Hepatocyte (in vitro differentiated cells): ENCODE results near the gene PHF20. TPM values are rescaled to one million over a fixed set of nuclear protein-coding genes. Genes with fewer than 3 reads are reported as not detected.

Source experiments
- DNase-seq: peaks from one replicate; pipeline ENCODE4 v3.0.0-alpha.2; 2016; ENCODE audit warnings: low spot score
- H2AFZ ChIP-seq: fragments of 200-600 bp; sonication (generic); 2 replicates; pipeline ENCODE4 v1.6.0; 2016; ENCODE audit warnings: antibody characterized with exemption, mild to moderate bottlenecking
- H3K27ac ChIP-seq: fragments of 200-600 bp; sonication (generic); 2 replicates; pipeline ENCODE4 v1.5.1; 2016; ENCODE audit warnings: mild to moderate bottlenecking
- H3K27me3 ChIP-seq: fragments of 200-600 bp; sonication (generic); 2 replicates; pipeline ENCODE4 v1.6.1; 2016
- H3K36me3 ChIP-seq: fragments of 200-600 bp; sonication (generic); replicated peaks from 2 replicates; pipeline ENCODE4 v1.5.1; 2016; ENCODE audit warnings: low read depth; ENCODE audit not compliant: insufficient read depth
- H3K4me1 ChIP-seq: fragments of 200-600 bp; sonication (generic); 2 replicates; pipeline ENCODE4 v1.5.1; 2016; ENCODE audit warnings: mild to moderate bottlenecking, moderate library complexity; ENCODE audit not compliant: insufficient read depth
- H3K4me2 ChIP-seq: fragments of 200-600 bp; sonication (generic); 2 replicates; pipeline ENCODE4 v1.6.0; 2016
- H3K4me3 ChIP-seq: fragments of 200-600 bp; sonication (generic); 2 replicates; pipeline ENCODE4 v1.5.1; 2016; ENCODE audit warnings: mild to moderate bottlenecking
- H3K79me2 ChIP-seq: fragments of 200-600 bp; sonication (generic); 2 replicates; pipeline ENCODE4 v1.6.0; 2017; ENCODE audit warnings: mild to moderate bottlenecking
- H3K9me2 ChIP-seq: fragments of 200-600 bp; sonication (generic); replicated peaks from 2 replicates; pipeline ENCODE4 v1.6.0; 2017; ENCODE audit warnings: mild to moderate bottlenecking; ENCODE audit not compliant: insufficient read depth
- H3K9me3 ChIP-seq: fragments of 200-600 bp; sonication (generic); 2 replicates; pipeline ENCODE4 v1.5.1; 2016; ENCODE audit warnings: low read depth, mild to moderate bottlenecking
- H4K20me1 ChIP-seq: fragments of 200-600 bp; sonication (generic); 2 replicates; pipeline ENCODE4 v1.6.0; 2016; ENCODE audit warnings: mild to moderate bottlenecking; ENCODE audit not compliant: insufficient read depth, poor library complexity, severe bottlenecking
- CTCF ChIP-seq: fragments of 200-600 bp; sonication (generic); IDR thresholded peaks from 2 replicates; pipeline ENCODE4 v1.5.1; 2016; ENCODE audit warnings: antibody characterized with exemption, mild to moderate bottlenecking; ENCODE audit not compliant: poor library complexity
- EZH2 ChIP-seq: fragments of 200-600 bp; sonication (generic); IDR thresholded peaks from 2 replicates; pipeline ENCODE4 v1.6.1; 2016; ENCODE audit warnings: antibody characterized with exemption, mild to moderate bottlenecking, borderline replicate concordance
- EZH2phosphoT487 ChIP-seq: fragments of 200-600 bp; sonication (generic); IDR thresholded peaks from one replicate; pipeline ENCODE4 v1.6.1; 2018; ENCODE audit warnings: antibody characterized with exemption, mild to moderate bottlenecking, low read depth, moderate library complexity; ENCODE audit not compliant: unreplicated experiment, severe bottlenecking
- WGBS: methylation state at CpG from one replicate; pipeline ENCODE4 v1.1.6; 2016; ENCODE audit warnings: low lambda C conversion rate; ENCODE audit errors: missing lambda C conversion rate; 5-methylcytosine and 5-hydroxymethylcytosine counted together
- polyA plus RNA-seq: library from polyadenylated mRNA; unstranded; fragments of >200 nt; fragmentation: Nextera tagmentation; extraction: Ambion mirVana; gene quantifications from 2 replicates; pipeline ENCODE4 v1.2.1, GENCODE V29; 2016
- total RNA-seq: library from RNA; depleted of rRNA; stranded (reverse); fragments of >200 nt; gene quantifications from 2 replicates; pipeline ENCODE4 v1.2.3, GENCODE V29; 2014

PHF20 gene
- total and polyA plus RNA-seq, 2 experiments from 2014 or later = 24.0 to 24.2 TPM

GRCh38 chr20:35903843-35904242 is 132.0 kb downstream of the PHF20 start:
- no peaks in the 10 kb centered on the region for H3K36me3 ChIP-seq
- no peaks in the 10 kb centered on the region for H4K20me1 ChIP-seq
- H2AFZ ChIP-seq = no peak overlapping the region
- H3K4me3 ChIP-seq = no peak overlapping the region
- no peaks in the 10 kb centered on the region for H3K27me3 ChIP-seq
- no peak for TF ChIP-seq EZH2phosphoT487
- TF ChIP-seq EZH2 = no peak
- H3K27ac ChIP-seq = no peak overlapping the region
- H3K9me3 ChIP-seq = no peaks in the 10 kb centered on the region
- no peaks in the 10 kb centered on the region for H3K79me2 ChIP-seq
- H3K9me2 ChIP-seq = no peaks in the 10 kb centered on the region
- 81% methylated on average over 3 of the region's 3 CpGs for WGBS
- H3K4me2 ChIP-seq = no peak overlapping the region
- H3K4me1 ChIP-seq = no peaks in the 10 kb centered on the region
- no peak for DNase-seq

GRCh38 chr20:35904982-35905663 is 133.3 kb downstream of the PHF20 start:
- 79% methylated on average over 4 of the region's 4 CpGs for WGBS

GRCh38 chr20:35907017-35907701 is 135.3 kb downstream of the PHF20 start:
- Histone ChIP-seq H3K4me2 (no peak overlapping the region), H3K4me3 (no peak overlapping the region), H3K4me1 (no peaks in the 10 kb centered on the region), H3K27me3 (no peaks in the 10 kb centered on the region), H3K27ac (no peak overlapping the region), H3K36me3 (no peaks in the 10 kb centered on the region), H4K20me1 (no peaks in the 10 kb centered on the region), H3K79me2 (no peaks in the 10 kb centered on the region), H3K9me3 (no peaks in the 10 kb centered on the region), H2AFZ (no peak overlapping the region), H3K9me2 (no peaks in the 10 kb centered on the region)
- WGBS = 93% methylated on average over 7 of the region's 7 CpGs
- no peak for DNase-seq
- no peak for TF ChIP-seq CTCF

More at GRCh38 chr20:35904982-35905663, 133.3 kb downstream of the PHF20 start:
- no peaks in the 10 kb centered on the region for H3K9me3 ChIP-seq
- H3K4me2 ChIP-seq = no peak overlapping the region
- H3K9me2 ChIP-seq = no peaks in the 10 kb centered on the region
- no peak for DNase-seq
- TF ChIP-seq CTCF = no peak
- TF ChIP-seq EZH2 = no peak
- TF ChIP-seq EZH2phosphoT487 = no peak
- H3K36me3 ChIP-seq = no peaks in the 10 kb centered on the region
- H4K20me1 ChIP-seq = no peaks in the 10 kb centered on the region
- no peaks in the 10 kb centered on the region for H3K4me1 ChIP-seq
- H3K27ac ChIP-seq = no peak overlapping the region
- H3K79me2 ChIP-seq = no peaks in the 10 kb centered on the region
- no peak overlapping the region for H2AFZ ChIP-seq
- no peak overlapping the region for H3K4me3 ChIP-seq
- H3K27me3 ChIP-seq = no peaks in the 10 kb centered on the region

- no peak overlapping the region for H2AFZ ChIP-seq
- no peaks in the 10 kb centered on the region for H3K79me2 ChIP-seq
- no peaks in the 10 kb centered on the region for H3K36me3 ChIP-seq
- no peaks in the 10 kb centered on the region for H3K9me3 ChIP-seq
- no peak overlapping the region for H3K27ac ChIP-seq
- no peaks in the 10 kb centered on the region for H4K20me1 ChIP-seq
- no peak overlapping the region for H3K4me3 ChIP-seq
- DNase-seq = no peak
- no peak for TF ChIP-seq EZH2phosphoT487
- TF ChIP-seq EZH2 = no peak
- TF ChIP-seq CTCF = no peak
- no peaks in the 10 kb centered on the region for H3K9me2 ChIP-seq
- no peak overlapping the region for H3K4me2 ChIP-seq
- no peaks in the 10 kb centered on the region for H3K4me1 ChIP-seq
- H3K27me3 ChIP-seq = no peaks in the 10 kb centered on the region
These were observed 136.2 kb downstream of the PHF20 start for GRCh38 chr20:35908007-35908406.
